ES-I3 (cell line): Measurements from ENCODE around the gene NOSTRIN.

Experiments
- H3K36me3 ChIP-seq: 2 replicates; pipeline ENCODE4 v1.6.1; 2013; ENCODE audit warnings: mild to moderate bottlenecking, low read length, control low read depth, moderate library complexity; ENCODE audit not compliant: insufficient read depth
- H3K4me1 ChIP-seq: 2 replicates; pipeline ENCODE4 v1.6.1; 2013; ENCODE audit warnings: mild to moderate bottlenecking, control low read depth, low read length; ENCODE audit not compliant: insufficient read depth
- H3K9ac ChIP-seq: 2 replicates; pipeline ENCODE4 v1.6.1; 2013; ENCODE audit warnings: low read depth, mild to moderate bottlenecking, low read length, moderate library complexity
- H3K9me3 ChIP-seq: 2 replicates; pipeline ENCODE4 v1.6.1; 2013; ENCODE audit warnings: mild to moderate bottlenecking, low read length, moderate library complexity; ENCODE audit not compliant: control insufficient read depth, insufficient read depth

The NOSTRIN gene

DNA sequence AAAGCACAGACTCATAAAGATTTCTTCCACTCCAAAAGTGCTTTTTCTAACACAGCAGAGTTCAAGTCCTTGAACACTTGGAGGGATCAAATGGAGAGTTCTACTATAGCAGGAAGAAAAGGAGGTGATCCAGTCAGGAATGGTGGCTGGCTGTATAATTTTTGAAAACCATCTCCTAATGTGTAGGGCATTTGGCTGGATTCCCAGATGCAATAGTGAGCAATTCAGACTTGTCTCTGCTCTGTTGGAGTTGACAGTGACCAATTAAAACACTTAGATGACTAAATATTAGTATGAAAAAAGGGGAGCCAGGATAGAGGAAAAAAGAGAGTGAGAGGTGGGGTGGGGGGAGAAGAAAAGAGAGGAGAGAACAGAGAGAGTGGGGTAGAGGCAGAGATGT, 93.3 kb downstream of the NOSTRIN start:
- no peaks in the 10 kb centered on the region for H3K4me1 ChIP-seq
- H3K9ac ChIP-seq: no peak overlapping the region
- H3K36me3 ChIP-seq: no peaks in the 10 kb centered on the region
- no peaks in the 10 kb centered on the region for H3K9me3 ChIP-seq

DNA sequence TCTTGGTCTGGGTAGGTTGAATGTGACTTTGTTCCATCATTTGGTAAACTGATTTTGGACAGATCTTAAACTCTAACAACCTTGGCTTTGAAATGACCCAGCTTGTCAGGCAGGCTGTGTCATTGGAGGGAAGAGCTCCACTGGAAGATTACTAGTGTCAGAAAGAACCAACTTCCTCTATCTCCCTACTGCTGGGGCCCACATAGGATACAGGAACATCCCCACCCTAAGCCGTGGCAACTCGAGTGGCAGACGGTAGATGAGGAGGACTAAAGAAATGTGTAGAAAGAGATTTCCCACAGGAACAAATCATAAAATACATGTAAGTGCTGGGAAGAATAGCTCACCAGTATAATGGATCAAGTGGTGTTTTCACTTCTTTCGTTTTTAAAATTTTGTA, 94.3 kb downstream of the NOSTRIN start:
- Histone ChIP-seq H3K9me3 (no peaks in the 10 kb centered on the region), H3K4me1 (no peaks in the 10 kb centered on the region), H3K36me3 (no peaks in the 10 kb centered on the region), H3K9ac (no peak overlapping the region)

DNA sequence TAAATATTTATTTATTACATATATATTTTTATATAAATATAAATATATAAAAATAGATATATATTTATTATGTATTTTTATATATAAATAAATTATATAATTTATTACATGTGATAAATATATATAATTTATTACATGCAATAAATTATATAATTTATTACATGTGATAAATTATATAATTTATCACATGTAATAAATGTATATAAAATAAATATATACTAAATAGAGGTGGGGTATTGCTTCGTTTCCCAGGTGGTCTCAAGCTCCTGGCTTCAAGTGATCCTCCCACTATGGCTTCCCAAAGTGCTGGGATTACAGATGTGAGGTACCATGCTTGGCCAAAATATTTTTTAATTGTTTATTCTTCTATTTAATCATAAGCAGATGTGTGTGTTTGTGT, 95.0 kb downstream of the NOSTRIN start:
- H3K9me3 ChIP-seq: no peaks in the 10 kb centered on the region
- H3K9ac ChIP-seq: no peak overlapping the region
- no peaks in the 10 kb centered on the region for H3K4me1 ChIP-seq
- H3K36me3 ChIP-seq: no peaks in the 10 kb centered on the region

DNA sequence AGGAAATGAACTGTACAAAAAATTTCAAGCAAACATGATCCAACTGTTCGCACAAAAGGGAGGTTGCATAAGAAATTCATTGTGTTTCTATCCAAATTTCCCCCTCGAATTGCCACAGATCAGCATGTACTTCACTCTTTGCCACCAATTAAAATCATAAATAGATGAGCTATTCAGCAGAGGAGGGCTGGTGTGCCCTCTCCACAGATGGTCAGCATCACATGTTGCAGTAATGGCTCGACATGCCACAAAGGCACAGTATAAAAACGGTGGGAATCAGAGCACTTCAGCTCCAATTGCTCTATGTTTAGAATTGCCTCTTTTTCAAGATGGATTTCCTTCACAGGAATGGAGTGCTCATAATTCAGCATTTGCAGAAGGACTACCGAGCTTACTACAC, 98.6 kb downstream of the NOSTRIN start, which contains the start of gene G6PC2:
TSS of gene G6PC2 (plus strand) at position 289 of the 400 bp plus-strand sequence. CDS start at position 330, 41 bp downstream.
- H3K9ac ChIP-seq: no peak within 1 kb of the TSS
- H3K9me3 ChIP-seq: no peaks in the 10 kb centered on the region
- H3K4me1 ChIP-seq: no peaks in the 10 kb centered on the region
- H3K36me3 ChIP-seq: no peaks in the 10 kb centered on the region

DNA sequence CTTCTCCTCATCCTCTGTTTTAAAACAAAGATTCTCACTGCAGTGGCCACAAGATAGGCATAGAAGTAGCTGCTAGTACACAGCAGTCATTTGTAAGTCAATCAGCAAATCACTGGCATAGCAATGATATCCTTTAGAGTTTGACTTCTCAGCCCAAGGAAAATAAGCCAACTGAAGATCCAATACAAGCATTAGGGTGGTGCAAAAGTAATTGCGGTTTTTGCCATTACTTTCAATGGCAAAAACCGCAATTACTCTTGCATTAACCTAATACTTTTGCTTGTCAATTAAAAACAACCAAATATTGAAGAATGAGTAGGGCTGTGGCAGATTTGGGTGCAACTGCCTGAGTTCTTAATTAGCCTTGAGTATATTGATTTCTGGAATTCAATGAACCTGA, 101.5 kb downstream of the NOSTRIN start:
- Histone ChIP-seq H3K9ac (no peak overlapping the region), H3K9me3 (no peaks in the 10 kb centered on the region), H3K4me1 (peaks cover 14% of the 10 kb centered on the region), H3K36me3 (no peaks in the 10 kb centered on the region)

DNA sequence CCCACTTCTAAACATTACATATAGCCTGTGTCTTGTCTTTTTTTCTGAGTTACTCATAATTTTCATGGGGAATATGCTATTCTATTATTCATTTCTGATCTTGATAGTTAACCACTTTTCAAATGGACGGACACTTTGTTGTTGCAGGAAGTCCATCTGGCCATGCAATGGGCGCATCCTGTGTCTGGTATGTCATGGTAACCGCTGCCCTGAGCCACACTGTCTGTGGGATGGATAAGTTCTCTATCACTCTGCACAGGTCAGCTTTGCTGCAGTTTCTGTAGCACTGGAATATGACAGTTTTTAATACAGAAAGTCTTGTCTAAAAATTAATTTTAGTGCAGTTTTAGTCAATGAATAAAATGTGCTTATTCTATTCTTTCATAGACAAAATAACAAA, 101.9 kb downstream of the NOSTRIN start:
- no peak overlapping the region for H3K9ac ChIP-seq
- peaks cover 14% of the 10 kb centered on the region for H3K4me1 ChIP-seq
- no peaks in the 10 kb centered on the region for H3K36me3 ChIP-seq
- no peaks in the 10 kb centered on the region for H3K9me3 ChIP-seq

DNA sequence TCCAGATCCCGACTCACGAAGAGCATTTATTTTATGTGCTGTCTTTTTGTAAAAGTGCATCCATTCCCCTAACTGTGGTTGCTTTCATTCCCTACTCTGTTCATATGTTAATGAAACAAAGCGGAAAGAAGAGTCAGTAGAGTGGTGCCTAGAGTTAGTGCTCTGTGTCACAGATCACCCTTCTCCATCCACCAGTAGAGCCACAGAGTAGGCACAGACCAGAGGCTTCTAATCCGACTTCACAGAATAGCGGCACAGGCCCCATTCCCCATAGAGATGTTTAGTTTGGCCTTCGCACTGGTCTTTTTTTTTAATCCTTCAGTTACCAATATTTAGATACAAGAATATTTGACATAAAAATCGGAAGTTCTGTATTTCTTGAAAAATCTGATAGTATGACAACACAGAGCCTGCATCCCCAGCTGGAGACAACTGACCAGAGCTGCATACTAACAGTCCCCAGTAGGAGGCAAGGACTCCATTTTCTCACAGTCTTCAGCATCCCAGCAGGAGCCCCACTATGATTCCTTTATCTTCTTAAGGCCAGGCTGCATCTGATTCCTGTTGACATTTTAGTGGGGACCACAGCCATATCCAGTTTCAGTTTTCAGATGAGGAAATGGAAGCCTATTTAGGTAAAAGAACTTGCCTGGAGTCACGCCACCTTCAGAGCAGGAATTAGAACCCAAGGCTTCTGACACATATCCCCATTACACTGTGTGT, 105.7 kb downstream of the NOSTRIN start:
- H3K9ac ChIP-seq: no peak overlapping the region
- H3K4me1 ChIP-seq: peaks cover 26% of the 10 kb centered on the region
- no peaks in the 10 kb centered on the region for H3K36me3 ChIP-seq
- no peaks in the 10 kb centered on the region for H3K9me3 ChIP-seq

DNA sequence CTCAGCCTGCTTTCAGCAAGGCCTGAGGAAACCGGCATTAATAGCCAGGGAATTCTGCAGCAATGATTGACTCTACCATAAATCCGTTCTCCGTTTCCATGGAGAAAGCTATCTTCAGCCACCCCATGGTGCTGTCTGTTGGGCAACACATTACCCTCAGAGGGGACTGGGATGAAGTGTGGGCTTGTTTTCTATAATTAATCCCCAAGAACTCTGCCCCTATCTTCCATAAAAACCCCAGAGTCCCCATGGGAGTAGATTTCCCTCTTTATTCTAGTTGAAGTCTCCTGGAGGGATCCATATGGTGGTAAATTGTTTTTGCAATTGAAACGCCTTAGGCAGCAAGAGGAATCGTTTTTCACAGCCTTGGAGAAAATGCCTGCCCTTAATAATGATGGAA, 107.9 kb downstream of the NOSTRIN start:
- no peaks in the 10 kb centered on the region for H3K36me3 ChIP-seq
- H3K4me1 ChIP-seq: peaks cover 26% of the 10 kb centered on the region
- H3K9me3 ChIP-seq: no peaks in the 10 kb centered on the region
- no peak overlapping the region for H3K9ac ChIP-seq

DNA sequence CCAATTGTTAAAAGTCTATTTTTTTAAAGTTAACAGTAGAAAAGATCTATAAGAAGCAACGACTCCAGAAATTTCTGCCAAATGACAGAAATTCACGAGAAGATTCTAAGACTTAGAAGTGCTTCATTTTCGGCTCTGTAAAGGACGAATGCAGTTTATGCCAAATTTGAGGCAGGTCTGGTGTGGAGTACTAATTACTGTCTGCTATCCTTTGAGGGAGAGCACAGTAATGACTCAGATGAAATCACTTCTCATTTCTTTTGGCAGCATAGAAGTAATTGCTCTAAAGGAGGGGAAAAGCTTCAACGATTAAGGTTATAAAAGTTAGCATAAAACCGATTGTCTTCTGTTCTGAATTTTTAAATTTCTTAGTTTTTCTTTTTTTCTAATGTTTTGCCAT, 110.0 kb downstream of the NOSTRIN start:
- no peaks in the 10 kb centered on the region for H3K36me3 ChIP-seq
- peak overlapping the region; percentile 40; the same call in 1 of the 2 replicates for H3K9ac ChIP-seq
- peaks cover 18% of the 10 kb centered on the region for H3K4me1 ChIP-seq
- no peaks in the 10 kb centered on the region for H3K9me3 ChIP-seq

DNA sequence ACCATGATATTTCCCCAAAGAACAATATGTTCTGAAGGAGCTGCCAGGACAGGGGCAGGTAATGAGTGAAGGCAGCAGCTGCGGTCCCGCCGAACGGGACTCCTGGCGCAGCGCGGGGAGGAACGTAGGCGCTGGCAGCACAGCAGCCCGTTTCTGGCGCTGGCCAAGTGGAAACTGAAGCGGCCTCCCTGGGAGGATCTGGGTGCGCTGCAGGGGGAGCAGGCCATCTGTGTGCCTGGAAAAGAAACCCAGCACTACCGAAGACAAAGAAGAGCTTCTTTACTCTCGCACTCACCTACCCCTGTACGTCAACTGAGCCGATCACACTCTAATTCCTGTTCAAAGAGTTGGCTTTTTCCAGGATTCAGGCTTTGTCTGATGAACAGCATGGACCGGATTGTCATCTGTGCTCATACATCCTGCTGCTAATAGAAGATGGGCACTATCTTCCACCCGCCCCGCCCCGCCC, 110.5 kb downstream of the NOSTRIN start:
- H3K4me1 ChIP-seq: peaks cover 13% of the 10 kb centered on the region
- H3K36me3 ChIP-seq: no peaks in the 10 kb centered on the region
- H3K9ac ChIP-seq: peak overlapping the region; percentile 40; the same call in 1 of the 2 replicates
- no peaks in the 10 kb centered on the region for H3K9me3 ChIP-seq

DNA sequence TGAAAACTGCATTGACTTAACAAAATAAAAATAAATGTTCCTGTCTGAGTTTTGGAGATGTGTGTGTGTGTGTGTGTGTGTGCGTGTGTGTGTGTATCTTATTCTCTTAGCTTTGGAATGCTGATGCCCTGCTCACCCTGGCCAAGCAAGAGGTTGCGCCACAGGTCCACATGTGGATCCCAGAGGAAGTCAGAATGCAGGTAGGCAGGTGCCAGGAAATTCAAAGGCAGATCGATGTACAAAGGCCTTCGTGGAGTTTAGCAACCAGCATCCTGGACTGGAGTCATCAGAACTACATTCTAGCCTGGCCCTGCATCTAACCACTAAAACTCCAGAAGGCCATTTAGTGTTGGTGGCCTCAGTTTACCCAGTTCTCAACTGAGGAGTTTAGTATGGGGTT, 111.1 kb downstream of the NOSTRIN start:
- Histone ChIP-seq H3K4me1 (peaks cover 12% of the 10 kb centered on the region; the same call in 1 of the 2 replicates), H3K9me3 (no peaks in the 10 kb centered on the region), H3K36me3 (no peaks in the 10 kb centered on the region), H3K9ac (no peak overlapping the region)
